OCI-LY3 (cell line): Measurements from ENCODE around the gene CCDC6.

Source experiments
- EZH2phosphoT487 ChIP-seq: fragments of 200-600 bp; shearing (Covaris generic); IDR thresholded peaks from 2 replicates; pipeline ENCODE4 v1.6.1; 2018; ENCODE audit warnings: antibody characterized with exemption, mixed run types, low read depth
- TF ChIP-seq, protein P1 (sequence below): fragments of 200-600, 300-600 bp; sonication (generic); IDR thresholded peaks from 2 replicates; pipeline ENCODE4 v1.5.1; 2014; ENCODE audit warnings: antibody characterized with exemption, low read length, low read depth

DNA sequence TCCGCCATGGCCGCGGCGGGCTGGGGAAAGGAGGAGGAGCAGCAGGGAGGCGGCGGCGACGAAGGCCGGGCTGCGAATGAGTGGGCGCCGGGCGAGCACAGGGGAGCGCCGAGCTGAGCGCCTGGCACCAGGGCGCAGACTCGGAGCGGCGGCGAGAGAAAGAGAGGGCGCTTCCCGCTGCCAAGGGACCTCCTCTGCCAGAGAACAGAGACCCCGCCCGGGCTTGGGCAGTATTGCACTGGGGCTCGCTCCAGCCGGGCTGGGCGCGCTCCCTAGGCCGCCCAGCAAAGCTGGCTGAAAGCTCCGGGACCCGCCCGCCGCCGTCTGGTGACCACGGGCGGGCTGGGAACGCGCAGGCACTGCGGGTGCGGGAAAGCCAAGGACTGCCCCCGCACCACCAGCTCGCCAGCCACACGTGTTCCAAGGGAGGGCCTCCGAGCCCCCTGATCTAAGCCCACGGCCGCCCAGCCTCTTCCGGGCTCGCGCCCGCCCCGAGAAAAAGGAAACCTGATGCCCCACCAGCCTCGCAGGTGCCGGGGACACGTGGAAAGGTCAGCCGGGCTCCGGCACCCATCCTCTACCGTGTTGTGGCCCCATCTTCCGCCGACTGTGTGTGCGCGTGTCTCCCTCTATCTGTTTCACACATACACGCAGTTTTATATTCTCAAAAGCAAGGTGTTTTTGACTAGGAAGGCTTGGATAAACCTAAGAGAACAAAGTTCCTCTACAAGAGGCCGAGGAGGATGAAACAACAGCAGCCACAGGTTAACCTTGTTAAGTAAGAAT lies at the start of gene CCDC6:
- TF ChIP-seq, protein P1, sequence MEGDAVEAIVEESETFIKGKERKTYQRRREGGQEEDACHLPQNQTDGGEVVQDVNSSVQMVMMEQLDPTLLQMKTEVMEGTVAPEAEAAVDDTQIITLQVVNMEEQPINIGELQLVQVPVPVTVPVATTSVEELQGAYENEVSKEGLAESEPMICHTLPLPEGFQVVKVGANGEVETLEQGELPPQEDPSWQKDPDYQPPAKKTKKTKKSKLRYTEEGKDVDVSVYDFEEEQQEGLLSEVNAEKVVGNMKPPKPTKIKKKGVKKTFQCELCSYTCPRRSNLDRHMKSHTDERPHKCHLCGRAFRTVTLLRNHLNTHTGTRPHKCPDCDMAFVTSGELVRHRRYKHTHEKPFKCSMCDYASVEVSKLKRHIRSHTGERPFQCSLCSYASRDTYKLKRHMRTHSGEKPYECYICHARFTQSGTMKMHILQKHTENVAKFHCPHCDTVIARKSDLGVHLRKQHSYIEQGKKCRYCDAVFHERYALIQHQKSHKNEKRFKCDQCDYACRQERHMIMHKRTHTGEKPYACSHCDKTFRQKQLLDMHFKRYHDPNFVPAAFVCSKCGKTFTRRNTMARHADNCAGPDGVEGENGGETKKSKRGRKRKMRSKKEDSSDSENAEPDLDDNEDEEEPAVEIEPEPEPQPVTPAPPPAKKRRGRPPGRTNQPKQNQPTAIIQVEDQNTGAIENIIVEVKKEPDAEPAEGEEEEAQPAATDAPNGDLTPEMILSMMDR, result peak; percentile 35; the same call in 1 of the 2 replicates
- TF ChIP-seq EZH2phosphoT487, result no peak
